Activated T-cell treated with anti-CD3 and anti-CD28 coated beads, Interleukin-2, amount 50 U/mL, for 24 hours (primary cell): ENCODE measurements around the gene NUDCD3.

Source experiments
- DNase-seq: peaks from one replicate; pipeline ENCODE4 v3.0.0-alpha.2; 2020
- H3K27ac Mint-ChIP-seq: 2 replicates; pipeline ENCODE4 v1.8.0; 2020; ENCODE audit warnings: mild to moderate bottlenecking, mixed read lengths
- H3K27me3 Mint-ChIP-seq: 2 replicates; pipeline ENCODE4 v1.8.0; 2020; ENCODE audit warnings: mixed read lengths
- H3K36me3 Mint-ChIP-seq: 2 replicates; pipeline ENCODE4 v1.8.0; 2020; ENCODE audit warnings: low read depth, mixed read lengths
- H3K4me1 Mint-ChIP-seq: 2 replicates; pipeline ENCODE4 v1.8.0; 2020; ENCODE audit warnings: low read depth, mixed read lengths
- H3K4me3 Mint-ChIP-seq: 2 replicates; pipeline ENCODE4 v1.8.0; 2020; ENCODE audit warnings: mild to moderate bottlenecking, moderate library complexity, mixed read lengths
- H3K9me3 Mint-ChIP-seq: 2 replicates; pipeline ENCODE4 v1.8.0; 2020; ENCODE audit warnings: mixed read lengths

The NUDCD3 gene

DNA sequence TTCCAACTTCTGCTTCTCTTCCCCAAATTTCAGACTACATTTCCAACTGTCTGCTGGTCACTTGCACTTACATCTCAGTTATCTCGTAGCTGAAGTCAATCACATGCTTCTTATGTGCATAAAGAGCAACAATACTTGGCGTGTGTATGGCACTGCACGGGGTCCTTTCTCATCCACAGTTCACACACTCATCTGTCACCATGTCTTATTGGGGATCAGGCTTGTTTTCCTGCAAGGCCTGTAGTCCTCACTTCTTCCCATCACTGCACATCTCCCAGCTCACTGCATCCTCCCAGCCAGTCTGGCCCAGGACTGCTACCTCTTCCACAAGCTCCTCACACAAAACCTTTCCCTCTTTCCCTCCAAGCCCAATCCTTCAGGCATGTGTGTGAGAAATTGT lies 35.3 kb downstream of the NUDCD3 start:
- Mint-ChIP-seq H3K4me1 (peaks cover 67% of the 10 kb centered on the region), H3K27ac (no peak overlapping the region), H3K4me3 (no peak overlapping the region), H3K27me3 (no peaks in the 10 kb centered on the region), H3K36me3 (peaks cover 72% of the 10 kb centered on the region), H3K9me3 (no peaks in the 10 kb centered on the region)
- no peak for DNase-seq

DNA sequence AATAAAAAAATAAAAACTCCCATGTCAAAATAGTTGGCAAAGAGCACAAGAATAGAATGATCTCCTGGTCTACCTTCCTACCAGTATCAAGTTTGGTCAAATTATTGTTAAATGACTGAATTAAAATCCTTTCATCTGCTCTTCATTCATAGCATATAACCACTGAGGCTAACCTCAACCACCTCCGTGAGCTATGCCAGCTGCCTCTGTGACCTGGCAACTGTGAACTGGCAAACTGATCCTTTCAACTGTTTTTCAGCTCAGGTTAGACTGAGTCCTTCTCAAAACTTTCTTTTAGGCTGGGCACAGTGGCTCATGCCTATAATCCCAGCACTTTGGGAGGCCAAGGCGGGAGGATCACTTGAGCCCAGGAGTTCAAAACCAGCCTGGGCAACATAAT lies 36.1 kb downstream of the NUDCD3 start:
- peak overlapping the region; percentile 60 for H3K27ac Mint-ChIP-seq
- H3K36me3 Mint-ChIP-seq = peaks cover 70% of the 10 kb centered on the region
- DNase-seq = no peak
- no peak overlapping the region for H3K4me3 Mint-ChIP-seq
- no peaks in the 10 kb centered on the region for H3K9me3 Mint-ChIP-seq
- peaks cover 66% of the 10 kb centered on the region for H3K4me1 Mint-ChIP-seq
- H3K27me3 Mint-ChIP-seq = no peaks in the 10 kb centered on the region

DNA sequence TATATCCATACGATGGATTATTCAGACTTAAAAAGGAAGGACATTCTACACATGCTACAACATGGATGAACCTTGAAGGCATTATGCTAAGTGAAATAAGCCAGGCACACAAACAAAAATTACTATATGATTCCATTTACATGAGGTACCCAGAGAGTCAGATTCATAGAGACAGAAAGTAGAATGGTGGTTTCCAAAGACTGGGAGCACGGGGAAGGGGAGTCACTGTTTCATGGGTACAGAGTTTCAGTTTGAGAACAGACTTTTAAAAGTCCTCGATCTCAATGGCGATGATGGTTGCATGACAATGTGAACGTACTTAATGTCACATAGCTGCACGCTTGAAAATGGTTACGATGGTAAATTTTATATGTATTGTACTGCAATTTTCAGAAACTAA lies 39.3 kb downstream of the NUDCD3 start:
- DNase-seq = no peak
- Mint-ChIP-seq H3K27me3 (no peaks in the 10 kb centered on the region), H3K27ac (no peak overlapping the region), H3K9me3 (no peaks in the 10 kb centered on the region), H3K36me3 (peaks cover 80% of the 10 kb centered on the region), H3K4me3 (no peak overlapping the region), H3K4me1 (peaks cover 65% of the 10 kb centered on the region)

DNA sequence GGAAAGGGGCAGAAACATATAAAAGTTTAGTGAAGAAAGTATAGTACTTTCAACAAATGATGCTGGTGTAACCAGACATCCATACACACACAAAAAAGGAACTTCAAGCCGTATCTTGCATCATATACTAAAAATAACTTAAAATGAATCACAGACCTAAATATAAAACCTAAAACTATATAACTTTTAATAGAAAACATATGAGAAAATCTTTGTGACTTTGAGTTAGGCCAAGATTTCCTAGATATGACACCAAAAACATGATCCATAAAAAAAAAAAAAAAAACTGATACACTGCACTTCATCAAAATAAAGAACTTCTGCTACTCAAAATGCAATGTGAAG lies 40.9 kb downstream of the NUDCD3 start:
- no peaks in the 10 kb centered on the region for H3K9me3 Mint-ChIP-seq
- DNase-seq = no peak
- H3K36me3 Mint-ChIP-seq = peaks cover 84% of the 10 kb centered on the region
- H3K27me3 Mint-ChIP-seq = no peaks in the 10 kb centered on the region
- H3K4me1 Mint-ChIP-seq = peaks cover 66% of the 10 kb centered on the region
- no peak overlapping the region for H3K4me3 Mint-ChIP-seq
- peak overlapping the region; percentile 34 for H3K27ac Mint-ChIP-seq

DNA sequence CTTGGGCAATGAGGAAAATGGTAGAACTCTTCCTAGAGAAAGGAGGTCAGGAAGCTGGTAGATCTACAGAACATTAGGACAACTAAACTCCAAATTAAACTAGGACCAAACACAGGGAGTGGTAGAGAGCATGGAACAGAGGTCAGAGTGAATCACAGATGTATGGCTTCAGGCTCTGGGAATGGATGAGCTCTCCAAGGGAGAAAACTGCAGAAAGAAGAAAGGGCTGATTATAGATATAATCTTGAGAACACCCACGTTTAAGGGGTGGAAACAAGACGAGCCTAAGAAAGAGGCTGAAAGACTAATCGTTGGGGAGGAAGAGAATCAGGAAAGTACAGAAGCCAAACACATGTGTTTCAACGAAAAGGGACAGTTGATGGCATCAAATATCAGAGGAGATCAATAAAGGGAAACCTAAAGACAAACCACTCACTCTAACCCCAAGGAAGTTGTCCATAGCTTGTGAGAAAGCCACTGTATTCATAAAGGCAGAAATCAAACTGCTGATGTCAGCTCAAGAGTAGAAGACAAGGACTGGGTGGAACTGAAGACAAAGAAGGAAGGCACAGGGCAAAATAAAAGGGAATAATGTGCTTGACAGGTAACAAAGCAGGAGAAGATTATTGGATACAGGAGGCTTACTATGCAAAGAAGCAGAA lies 41.4 kb downstream of the NUDCD3 start:
- Mint-ChIP-seq H3K27me3 (no peaks in the 10 kb centered on the region), H3K36me3 (peaks cover 85% of the 10 kb centered on the region), H3K27ac (peak overlapping the region; percentile 34), H3K4me1 (peaks cover 63% of the 10 kb centered on the region), H3K4me3 (no peak overlapping the region), H3K9me3 (no peaks in the 10 kb centered on the region)
- no peak for DNase-seq

DNA sequence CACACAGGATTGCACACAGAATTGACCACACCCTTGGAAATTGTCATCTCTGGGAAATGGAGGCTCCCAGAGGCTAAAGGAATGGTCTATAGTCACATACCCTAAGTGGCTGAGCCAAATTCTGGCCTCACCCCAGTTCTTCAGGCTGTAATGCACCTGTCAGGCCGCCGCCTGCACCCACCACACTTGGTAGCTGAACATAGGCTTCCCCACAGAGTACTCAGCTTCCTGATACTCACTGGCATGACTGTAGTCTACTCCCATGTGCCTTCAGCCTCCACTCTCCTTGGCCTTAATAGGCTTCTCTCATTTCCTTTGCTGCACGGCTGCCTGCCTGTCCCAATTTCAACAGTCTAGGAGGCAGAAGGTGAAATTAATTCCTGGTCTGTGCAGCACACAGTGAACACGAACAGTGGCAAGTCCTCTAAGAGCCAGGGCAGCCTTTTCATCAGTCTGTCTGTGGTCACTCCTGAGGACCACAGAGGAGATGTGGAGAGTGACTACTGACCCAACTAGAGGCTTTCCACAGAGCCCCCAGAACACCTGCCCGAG lies 42.5 kb downstream of the NUDCD3 start:
- H3K9me3 Mint-ChIP-seq = no peaks in the 10 kb centered on the region
- no peaks in the 10 kb centered on the region for H3K27me3 Mint-ChIP-seq
- H3K36me3 Mint-ChIP-seq = peaks cover 90% of the 10 kb centered on the region
- peaks cover 62% of the 10 kb centered on the region for H3K4me1 Mint-ChIP-seq
- H3K27ac Mint-ChIP-seq = no peak overlapping the region
- DNase-seq = no peak
- H3K4me3 Mint-ChIP-seq = no peak overlapping the region

DNA sequence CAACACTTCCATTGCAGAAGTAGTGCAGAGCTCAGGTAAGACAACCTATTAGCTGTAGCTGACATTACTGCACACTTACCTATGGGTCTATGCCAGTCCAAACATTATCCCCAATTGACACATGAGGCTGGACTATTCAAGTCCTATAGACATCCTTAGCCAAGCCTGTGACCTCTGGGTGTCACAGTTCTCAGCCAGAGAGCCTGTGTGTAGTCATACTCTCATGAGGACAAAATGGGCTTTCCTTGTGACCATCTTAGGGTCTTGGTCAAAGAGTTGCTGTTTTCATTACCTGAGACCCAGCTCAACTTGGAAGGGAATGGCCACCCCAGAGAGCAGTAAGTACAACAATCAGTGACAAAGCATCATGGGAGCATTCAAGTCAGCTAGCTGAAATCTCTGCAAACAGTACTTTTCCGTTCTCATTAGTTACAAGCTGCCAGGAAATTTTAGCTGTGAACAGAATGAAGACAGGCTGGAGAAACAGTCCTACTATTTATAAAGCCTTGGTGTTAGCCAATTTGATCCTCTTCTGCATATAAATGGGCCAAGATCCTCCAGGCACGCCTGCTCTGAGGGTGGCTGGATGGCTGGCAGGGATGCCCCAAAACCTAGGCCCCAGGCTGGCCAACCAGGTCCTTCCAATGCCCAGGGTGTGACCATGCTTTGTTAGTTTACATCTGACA lies 44.3 kb downstream of the NUDCD3 start:
- H3K9me3 Mint-ChIP-seq = no peaks in the 10 kb centered on the region
- no peak for DNase-seq
- H3K27me3 Mint-ChIP-seq = no peaks in the 10 kb centered on the region
- H3K4me1 Mint-ChIP-seq = peaks cover 62% of the 10 kb centered on the region
- no peak overlapping the region for H3K4me3 Mint-ChIP-seq
- H3K27ac Mint-ChIP-seq = no peak overlapping the region
- peaks cover 80% of the 10 kb centered on the region for H3K36me3 Mint-ChIP-seq

DNA sequence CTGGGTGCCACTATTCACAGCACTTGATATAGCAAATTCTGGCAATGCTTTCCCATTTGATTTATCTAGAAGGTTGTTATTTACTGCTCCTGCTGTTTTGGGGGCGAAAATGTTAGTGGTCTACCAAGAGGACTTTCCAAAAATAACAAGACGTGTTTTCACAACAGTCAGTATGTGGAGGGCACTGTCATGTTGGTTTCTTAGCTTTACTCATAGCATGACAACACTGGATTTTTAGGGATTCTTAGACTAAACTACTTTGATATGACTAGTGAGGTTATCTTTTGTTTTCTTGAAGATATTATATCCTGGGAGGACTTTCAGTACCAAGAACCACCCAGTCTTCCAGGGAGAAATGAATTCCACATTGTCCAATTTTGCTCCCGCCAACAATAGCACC lies 49.4 kb downstream of the NUDCD3 start:
- Mint-ChIP-seq H3K4me1 (peaks cover 62% of the 10 kb centered on the region), H3K4me3 (no peak overlapping the region), H3K9me3 (no peaks in the 10 kb centered on the region), H3K36me3 (peaks cover 59% of the 10 kb centered on the region), H3K27ac (peak overlapping the region; percentile 16), H3K27me3 (no peaks in the 10 kb centered on the region)
- DNase-seq = no peak

DNA sequence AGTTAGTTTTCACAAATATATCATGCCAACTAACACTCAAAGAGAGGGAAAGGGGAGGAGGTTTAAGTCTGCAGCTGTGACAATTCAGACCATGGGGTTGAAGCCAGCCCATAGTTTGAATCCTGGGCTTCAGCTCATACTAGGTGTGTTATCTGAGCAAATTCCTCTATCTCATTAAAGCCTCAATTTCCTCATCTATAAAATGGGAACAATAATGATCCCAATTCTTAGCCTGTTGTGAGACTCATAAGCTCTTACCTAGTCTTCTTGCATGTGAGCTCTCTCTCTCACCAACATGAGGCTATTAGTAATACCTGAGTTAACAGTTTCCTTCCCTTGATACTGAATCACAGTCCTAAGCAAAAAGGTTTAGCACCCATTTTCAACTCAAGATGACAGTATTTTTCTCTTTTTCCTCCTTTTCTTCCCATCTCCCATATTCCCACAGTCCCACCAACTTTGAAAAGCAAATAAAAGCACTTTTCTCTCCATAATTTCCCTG lies 49.8 kb downstream of the NUDCD3 start:
- H3K4me1 Mint-ChIP-seq = peaks cover 64% of the 10 kb centered on the region
- peak overlapping the region; percentile 16 for H3K27ac Mint-ChIP-seq
- H3K9me3 Mint-ChIP-seq = no peaks in the 10 kb centered on the region
- no peak overlapping the region for H3K4me3 Mint-ChIP-seq
- H3K27me3 Mint-ChIP-seq = no peaks in the 10 kb centered on the region
- no peak for DNase-seq
- peaks cover 58% of the 10 kb centered on the region for H3K36me3 Mint-ChIP-seq

DNA sequence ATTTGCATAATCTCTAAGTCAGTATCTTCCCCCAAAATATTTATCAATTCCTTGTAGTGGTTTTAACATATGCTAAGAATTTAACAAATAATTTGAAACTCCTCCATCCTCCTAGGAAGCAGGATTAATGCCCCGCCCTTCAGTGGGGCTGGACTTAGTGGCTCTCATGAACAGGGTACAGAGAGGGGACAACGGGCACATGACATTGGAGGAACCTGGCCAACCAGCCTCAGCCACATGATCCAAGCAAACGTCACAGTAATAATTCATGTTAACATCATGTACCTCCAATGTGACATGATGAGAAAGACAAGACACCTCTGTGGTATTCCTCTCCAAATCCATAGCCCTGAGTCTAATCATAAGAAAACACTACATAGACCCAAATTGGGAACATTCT lies 50.5 kb downstream of the NUDCD3 start:
- no peak for DNase-seq
- Mint-ChIP-seq H3K27ac (no peak overlapping the region), H3K4me1 (peaks cover 64% of the 10 kb centered on the region), H3K36me3 (peaks cover 57% of the 10 kb centered on the region), H3K9me3 (no peaks in the 10 kb centered on the region), H3K4me3 (no peak overlapping the region), H3K27me3 (no peaks in the 10 kb centered on the region)

DNA sequence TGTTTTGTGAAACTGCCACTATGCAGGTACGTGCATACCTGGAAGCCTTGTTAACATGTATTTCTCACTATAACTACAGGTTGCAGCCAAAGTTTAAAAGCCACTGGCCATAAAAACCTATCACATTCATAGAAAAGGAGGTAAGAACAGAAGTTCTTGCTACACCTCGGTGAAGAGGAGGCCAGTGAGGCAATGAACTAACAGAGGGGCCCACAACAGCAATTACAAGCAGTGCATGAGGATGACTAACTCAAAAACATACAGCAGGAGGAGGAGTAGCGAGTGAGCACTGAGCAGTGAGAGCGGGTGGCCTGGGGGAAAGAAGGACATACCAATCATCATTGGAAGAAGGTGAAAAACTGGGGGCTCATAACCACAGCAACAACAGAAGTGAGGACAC lies 51.6 kb downstream of the NUDCD3 start:
- Mint-ChIP-seq H3K27me3 (no peaks in the 10 kb centered on the region), H3K4me3 (no peak overlapping the region), H3K27ac (peak overlapping the region; percentile 60), H3K4me1 (peaks cover 70% of the 10 kb centered on the region), H3K36me3 (peaks cover 56% of the 10 kb centered on the region), H3K9me3 (no peaks in the 10 kb centered on the region)
- no peak for DNase-seq

DNA sequence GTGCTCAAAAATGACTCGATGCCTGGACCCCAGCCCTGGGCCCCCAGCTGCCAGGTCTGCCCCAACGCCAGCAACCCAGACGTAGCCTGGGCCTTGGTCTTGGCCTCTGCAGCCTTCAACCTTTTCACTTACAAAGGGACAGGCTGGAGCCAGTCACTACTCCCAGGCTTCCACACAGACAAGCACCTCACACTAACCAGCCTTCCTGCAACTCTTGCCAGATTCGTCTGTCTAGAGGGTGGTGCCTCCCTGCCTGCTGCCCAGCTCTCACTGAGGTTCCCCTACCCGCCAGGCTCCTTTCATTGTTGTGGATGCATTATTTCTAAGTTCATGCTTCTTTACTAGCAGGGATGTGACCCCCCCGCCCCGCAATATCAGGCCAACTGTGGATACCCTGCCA lies 56.3 kb downstream of the NUDCD3 start:
- no peak for DNase-seq
- peaks cover 51% of the 10 kb centered on the region for H3K36me3 Mint-ChIP-seq
- H3K4me1 Mint-ChIP-seq = peaks cover 65% of the 10 kb centered on the region
- H3K27me3 Mint-ChIP-seq = no peaks in the 10 kb centered on the region
- H3K27ac Mint-ChIP-seq = peak overlapping the region; percentile 45
- H3K9me3 Mint-ChIP-seq = no peaks in the 10 kb centered on the region
- H3K4me3 Mint-ChIP-seq = no peak overlapping the region

DNA sequence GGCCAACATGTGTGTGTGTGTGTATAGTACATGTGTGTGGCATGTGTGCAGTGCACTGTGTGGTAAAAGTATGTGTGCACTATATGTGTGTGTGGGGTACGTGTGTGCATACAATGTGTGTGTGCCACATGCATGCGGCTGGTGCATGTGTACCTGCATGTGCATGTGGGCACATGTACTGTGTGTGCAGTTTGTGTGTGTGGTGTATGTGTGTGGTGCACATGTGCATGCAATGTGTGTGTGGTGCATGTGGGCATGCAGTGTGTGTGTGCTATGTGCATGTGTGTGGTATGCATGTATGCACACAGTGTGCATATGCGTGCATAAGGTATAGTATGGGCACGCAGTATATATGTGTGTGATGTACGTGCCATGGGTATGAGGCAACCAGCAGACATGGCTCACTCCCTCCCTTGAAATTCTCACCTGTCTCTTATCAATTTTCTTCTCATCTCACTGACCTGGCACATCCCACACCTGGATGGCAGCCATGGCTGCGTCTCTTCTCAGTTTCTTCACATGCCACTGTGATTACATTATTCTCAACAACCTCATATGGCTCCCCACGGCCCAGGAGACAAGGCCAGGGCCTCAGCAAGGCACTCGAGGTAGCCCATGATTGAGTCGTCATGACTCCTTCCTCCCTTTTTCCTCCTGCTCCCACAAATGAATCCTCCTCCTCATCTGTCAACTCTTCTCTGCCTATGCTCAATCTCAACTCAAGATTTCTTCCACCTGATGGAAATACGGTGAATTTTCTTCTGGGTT lies 57.0 kb downstream of the NUDCD3 start:
- H3K4me1 Mint-ChIP-seq = peaks cover 62% of the 10 kb centered on the region

DNA sequence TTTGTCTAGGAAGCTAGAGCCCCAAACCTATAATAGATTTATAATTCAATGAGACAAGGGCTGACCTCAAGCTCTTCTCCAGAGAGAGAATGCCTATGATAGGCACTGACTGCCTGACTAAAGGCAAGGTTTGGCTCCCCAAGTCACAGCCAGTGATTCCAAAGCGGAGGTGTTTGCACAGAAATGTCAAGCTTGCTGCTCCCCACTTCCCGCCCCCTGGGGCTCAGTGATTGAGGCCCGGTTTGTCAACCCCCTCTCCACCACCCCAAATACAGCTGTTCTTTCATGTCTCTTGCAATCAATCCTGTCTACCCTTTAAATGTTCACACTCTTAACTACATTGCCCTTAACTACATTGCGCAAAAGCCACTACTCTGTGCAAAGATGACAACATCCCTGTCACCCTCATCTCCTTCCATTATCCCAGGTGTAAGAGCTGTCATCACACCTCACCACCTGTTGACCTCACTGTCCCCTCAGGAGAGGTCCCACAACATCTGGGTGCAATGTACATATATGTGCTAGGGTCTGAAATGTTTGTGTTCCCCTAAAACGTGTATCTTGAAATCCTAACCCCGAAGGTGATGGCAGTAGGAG lies 58.0 kb downstream of the NUDCD3 start:
- H3K27ac Mint-ChIP-seq = peak overlapping the region; percentile 13
- peaks cover 48% of the 10 kb centered on the region for H3K36me3 Mint-ChIP-seq
- no peaks in the 10 kb centered on the region for H3K9me3 Mint-ChIP-seq
- H3K4me1 Mint-ChIP-seq = peaks cover 69% of the 10 kb centered on the region
- DNase-seq = no peak
- H3K27me3 Mint-ChIP-seq = no peaks in the 10 kb centered on the region
- H3K4me3 Mint-ChIP-seq = no peak overlapping the region

More for the DNA sequence above, 57.0 kb downstream of the NUDCD3 start:
- DNase-seq = no peak
- Mint-ChIP-seq H3K27ac (peak overlapping the region; percentile 15), H3K36me3 (peaks cover 46% of the 10 kb centered on the region), H3K9me3 (no peaks in the 10 kb centered on the region), H3K4me3 (no peak overlapping the region), H3K27me3 (no peaks in the 10 kb centered on the region)
